NCI-H1048 (cell line): Measurements from ENCODE around the gene ARID3A.
A peak's percentile ranks its signal among the peaks of the same experiment; 100 is the strongest.

Experiments used
- DNase-seq: peaks from one replicate; lab custom pipeline; 2025; lab: John Stamatoyannopoulos, UW

The ARID3A gene

DNA sequence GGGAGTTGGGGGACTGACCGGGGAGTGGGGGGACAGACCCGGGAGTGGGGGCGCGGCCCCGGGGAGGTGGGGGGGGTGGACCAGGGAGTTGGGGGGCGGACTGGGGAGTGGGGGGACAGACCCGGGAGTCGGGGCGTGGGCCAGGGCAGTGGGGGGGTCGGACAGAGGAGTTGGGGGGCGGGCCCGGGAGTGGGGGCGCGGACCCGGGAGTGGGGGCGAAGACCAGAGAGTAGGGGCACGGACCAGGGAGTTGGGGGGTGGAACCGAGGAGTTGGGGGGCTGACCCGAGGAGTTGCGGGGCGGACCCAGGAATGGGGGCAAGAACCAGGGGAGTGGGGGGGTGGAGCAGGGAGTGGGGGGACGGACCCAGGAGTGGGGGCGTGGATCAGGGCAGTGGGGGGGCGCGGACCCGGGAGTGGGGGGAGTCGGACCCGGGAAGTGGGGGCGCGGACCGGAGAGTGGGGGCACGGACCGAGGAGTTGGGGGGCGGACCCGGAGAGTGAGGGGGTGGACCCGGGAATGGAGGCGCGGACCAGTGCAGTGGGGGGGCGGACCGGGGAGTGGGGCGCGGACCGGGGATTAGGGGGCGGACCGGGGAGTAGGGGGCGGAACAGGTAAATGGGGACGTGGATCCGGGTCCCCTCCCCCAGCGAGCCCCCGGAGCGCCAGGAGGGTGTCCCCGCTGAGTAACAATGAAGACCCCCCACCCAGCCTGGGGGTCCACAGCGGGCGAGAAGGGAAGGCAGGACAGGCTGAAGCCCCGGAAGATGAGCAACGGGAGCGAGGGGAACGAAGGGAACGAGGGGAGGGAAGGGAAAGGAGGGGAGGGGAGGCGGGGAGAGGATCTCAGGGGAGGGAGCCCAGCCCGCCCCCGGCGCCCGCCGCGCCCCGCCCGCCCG lies 13.4 kb upstream of the ARID3A start:
- no peak for DNase-seq

DNA sequence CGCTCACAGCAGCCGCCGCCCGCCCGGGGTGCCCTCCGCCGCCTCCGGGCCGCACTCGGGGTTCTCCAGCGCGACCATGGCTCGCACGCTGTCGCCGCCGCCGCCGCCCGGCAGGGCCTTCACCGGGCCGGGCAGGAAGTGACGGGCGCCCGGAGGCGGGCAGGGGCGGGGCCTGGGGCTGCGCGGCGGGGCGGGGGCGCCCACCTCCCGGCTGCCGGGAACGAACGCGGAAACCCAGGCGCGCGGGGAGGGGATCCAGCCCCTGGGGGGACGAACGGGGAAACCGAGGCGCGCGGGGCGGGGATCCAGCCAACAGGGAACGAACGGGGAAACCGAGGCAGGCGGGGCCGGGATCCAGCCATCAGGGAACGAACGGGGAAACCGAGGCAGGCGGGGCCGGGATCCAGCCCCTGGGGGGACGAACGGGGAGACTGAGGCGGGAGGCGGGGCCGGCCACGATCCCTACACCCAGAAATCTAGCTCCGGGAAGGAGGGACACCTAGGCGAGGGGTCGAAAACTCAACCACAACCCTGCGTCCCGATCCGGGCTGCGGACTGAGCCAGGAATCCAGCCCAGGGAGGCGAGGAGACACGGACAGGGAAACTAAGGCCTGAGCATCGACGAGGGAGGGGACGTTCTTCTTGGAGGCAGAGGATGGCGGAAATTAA lies 12.6 kb upstream of the ARID3A start, which contains the start of gene R3HDM4:
Gene R3HDM4 (minus strand): TSS at position 140 of the 669 bp plus-strand sequence. CDS start 62 bp downstream, at position 78.
- DNase-seq, result no peak

DNA sequence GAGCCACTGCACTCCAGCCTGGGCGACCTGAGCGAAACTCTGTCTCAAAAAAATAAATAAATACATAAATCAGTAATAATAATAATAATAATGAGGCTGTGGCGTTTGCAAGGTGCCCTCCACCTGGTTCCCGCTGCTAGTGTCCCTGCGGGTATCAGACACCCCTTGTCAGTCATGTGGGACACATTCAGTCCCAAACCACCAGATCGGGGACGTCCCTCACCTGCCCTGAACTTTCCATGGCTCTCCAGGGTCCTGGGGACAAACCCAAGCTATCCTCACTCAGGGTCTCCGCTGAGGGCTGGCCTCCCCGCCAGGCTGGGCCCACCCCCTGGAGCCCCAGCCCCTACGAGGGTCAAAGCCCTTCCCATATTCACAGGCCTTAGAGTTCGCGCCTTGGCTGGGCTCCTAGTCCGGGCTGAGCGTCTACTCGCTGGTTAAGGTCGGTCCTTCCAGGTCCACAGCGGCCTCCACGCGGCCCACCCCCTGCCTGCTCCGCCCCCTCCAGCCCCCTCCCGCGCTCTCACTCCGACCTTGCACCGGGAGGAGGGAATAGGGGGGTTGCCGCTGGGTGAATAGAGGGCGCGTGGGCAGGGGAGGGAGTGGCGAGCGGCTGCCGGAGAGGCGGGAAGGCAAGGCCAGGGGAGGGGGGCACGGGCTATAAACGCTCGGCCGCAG lies 9.1 kb upstream of the ARID3A start:
- peak; percentile 37 for DNase-seq

DNA sequence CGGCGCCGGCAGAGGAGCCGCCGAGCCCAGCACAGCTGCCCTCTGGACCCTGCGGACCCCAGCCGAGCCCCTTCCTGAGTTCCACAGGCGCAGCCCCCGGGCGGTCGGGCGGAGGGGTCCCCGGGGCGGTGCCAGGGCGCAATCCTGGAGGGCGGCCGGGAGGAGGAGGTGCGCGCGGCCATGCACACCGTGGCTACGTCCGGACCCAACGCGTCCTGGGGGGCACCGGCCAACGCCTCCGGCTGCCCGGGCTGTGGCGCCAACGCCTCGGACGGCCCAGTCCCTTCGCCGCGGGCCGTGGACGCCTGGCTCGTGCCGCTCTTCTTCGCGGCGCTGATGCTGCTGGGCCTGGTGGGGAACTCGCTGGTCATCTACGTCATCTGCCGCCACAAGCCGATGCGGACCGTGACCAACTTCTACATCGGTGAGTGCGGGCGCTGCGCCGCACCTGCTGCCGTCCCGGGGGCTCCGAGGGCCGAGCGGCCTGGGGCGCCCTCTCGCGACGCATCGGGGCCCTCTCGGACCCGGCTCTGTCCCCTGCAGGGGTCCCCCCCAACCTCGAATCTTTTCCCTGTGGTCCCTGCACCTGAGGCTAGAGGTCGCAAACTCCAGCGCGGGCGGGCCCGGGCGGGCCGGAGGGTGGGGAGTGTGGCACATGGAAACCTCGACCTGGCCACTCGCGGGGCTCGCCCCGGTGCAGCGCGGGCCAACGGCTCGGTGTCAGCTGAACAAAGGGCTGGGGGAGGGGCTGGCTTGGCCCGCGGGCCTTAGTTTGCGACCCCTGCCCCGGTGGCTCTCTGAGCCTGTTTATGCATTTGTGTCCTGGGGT lies 8.3 kb upstream of the ARID3A start, which contains the start of gene KISS1R:
Gene KISS1R (plus strand): TSS at position 11 of the 829 bp plus-strand sequence. CDS start 170 bp downstream, at position 181.
- no peak for DNase-seq

DNA sequence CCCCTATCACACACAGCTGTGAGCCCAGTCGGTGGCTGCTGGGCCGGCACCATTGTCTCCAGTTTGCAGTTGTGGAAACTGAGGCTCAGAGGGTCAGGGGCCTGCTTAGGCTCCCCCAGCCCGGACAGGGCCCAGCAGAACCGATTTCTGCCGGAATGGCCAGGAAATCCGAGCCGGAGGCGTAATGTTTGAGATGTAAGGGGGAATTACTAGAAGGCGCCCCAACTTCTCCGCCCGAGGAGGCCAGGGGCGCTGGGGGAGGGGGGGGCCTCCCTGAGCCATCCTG lies 7.7 kb upstream of the ARID3A start:
- no peak for DNase-seq

DNA sequence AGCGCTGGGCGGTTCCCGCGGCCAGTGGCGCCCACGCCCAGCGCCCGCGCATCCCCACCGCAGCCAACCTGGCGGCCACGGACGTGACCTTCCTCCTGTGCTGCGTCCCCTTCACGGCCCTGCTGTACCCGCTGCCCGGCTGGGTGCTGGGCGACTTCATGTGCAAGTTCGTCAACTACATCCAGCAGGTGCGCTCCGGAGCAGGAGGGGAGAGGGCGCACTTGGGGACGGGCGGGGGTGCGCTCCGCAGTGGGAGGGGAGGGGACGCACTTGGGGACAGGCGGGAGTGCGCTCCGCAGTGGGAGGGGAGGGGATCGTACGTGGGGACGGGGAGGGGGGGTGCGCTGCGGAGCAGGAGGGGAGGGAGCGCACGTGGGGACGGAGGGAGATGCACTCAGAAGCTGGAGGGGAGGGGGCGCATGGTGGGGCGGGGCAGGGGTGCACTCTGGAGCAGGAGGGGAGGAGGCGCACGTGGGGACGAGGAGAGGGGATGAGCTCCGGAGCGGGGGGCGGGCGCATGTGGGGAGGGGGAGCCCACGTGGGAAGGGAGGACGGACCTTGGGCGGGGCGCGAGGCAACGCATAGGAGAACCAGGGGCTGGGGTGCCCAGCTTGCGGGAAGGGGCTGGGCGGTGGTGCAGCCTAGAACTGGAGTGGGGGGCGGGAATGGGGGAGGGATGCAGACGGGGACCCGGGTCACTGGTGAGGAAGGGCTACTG lies 7.2 kb upstream of the ARID3A start:
- no peak for DNase-seq

DNA sequence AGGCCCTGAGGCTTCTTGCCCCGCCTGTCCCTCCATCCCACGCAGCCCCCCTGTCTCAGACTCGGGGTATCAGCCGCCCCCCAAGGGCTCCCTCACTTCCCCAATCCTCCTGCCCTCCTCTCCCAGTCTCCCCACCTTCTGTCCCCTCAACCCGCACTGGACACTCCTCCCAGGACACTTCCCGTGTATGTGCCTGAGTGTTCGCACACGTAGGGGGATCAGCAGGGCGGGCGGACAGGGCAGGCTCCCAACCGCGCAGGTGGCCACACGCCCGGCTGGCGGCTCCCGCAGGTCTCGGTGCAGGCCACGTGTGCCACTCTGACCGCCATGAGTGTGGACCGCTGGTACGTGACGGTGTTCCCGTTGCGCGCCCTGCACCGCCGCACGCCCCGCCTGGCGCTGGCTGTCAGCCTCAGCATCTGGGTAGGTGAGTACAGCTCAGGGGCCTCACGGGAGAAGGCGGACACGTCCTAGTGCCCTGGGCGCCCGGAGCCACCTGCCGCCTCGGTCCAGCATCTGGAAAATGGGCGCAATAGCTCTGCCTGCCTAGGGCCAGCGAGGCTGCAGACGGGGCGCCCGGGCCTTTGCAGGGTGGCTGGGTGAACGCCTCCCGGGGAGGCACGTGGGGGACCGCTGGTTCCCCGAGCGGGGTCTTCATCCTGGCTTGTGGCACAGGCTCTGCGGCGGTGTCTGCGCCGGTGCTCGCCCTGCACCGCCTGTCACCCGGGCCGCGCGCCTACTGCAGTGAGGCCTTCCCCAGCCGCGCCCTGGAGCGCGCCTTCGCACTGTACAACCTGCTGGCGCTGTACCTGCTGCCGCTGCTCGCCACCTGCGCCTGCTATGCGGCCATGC lies 6.4 kb upstream of the ARID3A start:
- DNase-seq, result no peak

DNA sequence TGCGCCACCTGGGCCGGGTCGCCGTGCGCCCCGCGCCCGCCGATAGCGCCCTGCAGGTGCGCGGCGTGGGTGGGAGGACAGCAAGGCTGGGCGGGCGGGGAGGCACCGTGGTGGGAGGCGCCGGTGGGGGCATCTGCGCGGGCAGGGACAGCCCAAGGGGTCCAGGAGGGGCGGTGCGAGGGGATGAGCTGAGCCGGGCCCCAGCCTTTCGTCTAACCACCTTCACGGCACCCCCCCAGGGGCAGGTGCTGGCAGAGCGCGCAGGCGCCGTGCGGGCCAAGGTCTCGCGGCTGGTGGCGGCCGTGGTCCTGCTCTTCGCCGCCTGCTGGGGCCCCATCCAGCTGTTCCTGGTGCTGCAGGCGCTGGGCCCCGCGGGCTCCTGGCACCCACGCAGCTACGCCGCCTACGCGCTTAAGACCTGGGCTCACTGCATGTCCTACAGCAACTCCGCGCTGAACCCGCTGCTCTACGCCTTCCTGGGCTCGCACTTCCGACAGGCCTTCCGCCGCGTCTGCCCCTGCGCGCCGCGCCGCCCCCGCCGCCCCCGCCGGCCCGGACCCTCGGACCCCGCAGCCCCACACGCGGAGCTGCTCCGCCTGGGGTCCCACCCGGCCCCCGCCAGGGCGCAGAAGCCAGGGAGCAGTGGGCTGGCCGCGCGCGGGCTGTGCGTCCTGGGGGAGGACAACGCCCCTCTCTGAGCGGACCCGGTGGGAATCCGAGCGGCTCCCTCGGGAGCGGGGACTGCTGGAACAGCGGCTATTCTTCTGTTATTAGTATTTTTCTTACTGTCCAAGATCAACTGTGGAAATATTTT lies 5.6 kb upstream of the ARID3A start:
- no peak for DNase-seq

DNA sequence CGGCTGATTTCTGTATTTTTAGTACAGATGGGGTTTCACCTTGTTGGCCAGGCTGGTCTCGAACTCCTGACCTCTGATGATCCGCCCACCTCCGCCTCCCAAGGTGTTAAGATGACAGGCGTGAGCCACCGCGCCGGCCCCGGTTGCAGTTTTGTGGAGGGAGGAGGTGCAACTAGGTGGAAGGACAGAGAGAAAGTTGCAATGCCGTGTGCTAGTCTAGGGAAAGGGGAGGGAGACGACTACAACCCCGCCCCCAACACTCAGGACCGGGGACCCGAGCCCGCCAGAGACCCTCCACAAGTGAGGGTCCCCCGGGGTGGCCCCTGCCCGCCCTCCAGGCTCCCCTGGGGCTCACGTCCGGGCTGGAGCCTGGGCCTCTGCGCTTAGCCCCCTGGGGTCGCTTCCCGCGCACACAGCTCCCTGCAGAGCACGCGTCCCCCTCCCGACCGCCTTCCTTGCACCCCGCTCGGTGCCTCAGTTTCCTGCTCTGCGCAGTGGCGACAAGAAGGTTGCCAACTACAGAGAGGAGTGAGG lies 1.2 kb upstream of the ARID3A start:
- no peak for DNase-seq

DNA sequence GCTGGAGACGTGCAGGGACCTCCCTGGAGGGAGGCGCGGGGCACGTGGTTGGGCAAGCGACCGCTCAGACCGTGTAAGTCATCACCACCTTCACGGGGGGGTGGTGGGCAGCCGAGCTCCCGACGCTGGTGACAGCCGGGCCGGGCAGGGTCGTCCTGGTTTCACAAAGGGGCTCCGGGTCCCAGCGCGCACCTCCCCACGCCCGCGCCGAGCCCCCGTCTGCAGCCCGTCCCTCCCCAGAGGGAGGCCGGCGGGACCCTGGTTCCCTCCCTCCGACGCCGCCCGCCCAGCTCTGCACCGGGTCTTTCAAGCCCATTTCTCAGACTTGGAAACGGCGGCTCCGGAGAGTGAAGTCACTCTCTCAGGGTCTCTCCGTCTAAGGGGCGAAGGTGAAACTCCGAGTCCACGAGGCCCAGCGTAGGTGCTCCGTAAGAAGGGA lies 729 bp upstream of the ARID3A start:
- no peak for DNase-seq

DNA sequence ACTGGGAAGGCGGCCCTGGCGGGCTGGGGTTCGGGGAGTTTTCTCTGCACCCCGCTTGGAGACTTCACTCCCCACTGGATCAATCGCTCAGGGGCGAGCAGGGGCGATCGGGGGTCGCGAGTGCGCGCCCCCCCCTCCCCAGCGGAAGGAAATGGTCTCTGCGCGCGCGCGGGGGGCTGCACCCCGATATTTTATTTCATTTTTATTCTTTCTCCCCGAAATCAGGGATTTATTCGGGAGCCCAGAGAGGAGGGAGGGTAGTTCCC lies 421 bp downstream of the ARID3A start:
- no peak for DNase-seq

DNA sequence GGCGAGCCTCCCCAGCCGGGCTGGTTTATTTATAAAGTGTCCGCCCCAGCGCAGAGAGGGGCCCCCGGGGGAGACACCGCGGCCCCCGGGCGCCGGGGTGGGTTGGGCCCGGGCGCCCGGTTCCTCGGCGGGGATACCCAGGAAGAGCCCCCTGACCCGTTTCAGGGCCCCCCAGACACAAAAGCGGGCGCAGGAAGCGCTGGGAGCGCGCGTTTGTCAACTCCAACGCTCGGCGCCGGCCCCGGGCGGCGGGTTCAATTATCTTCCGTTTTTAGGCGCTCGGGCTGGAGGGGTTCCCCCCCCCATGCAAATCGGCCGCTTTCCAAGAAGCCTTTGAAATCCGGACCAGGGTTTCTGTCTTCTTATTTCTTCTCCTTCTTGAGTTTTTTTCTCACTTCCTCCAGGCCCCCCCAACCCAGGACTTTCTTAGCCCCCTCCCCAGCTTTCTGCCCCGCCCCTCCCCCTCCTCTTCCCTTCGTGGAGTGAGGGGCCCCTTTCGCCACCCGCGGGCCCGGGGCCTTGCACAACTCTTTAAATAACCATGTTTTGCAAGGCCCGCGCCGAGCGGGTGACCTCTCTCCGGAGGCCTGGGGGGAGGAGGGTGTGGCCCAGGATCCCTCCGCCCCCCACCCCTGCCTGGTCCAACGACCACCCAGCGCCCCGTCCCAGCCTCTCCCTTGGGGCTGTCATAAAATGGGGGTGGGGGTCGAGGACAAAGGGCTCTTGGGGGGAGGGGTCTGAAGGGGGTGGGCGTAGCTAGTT lies 935 bp downstream of the ARID3A start:
- DNase-seq, result no peak

DNA sequence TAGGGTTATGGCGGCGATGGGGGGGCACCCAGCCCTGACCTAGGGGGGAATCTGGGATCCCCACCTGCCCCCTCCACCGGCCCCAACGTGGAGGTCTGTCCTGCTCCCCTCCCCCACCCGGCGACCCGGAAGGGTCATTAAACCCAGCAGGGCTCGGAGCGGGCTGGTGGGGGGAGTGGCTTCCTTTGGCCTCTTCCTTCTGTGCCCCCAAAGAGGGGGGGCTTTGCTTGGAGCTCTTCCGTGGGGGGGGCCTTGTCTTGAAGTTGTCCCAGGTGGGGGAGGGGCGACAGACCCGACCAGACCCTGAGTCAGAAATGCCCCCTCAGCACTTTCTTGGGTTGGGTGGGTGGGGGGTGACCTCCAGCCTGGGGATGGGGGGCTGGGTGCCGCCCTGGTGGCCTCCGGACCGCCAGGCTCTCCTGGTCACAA lies 1.5 kb downstream of the ARID3A start:
- DNase-seq, result no peak

DNA sequence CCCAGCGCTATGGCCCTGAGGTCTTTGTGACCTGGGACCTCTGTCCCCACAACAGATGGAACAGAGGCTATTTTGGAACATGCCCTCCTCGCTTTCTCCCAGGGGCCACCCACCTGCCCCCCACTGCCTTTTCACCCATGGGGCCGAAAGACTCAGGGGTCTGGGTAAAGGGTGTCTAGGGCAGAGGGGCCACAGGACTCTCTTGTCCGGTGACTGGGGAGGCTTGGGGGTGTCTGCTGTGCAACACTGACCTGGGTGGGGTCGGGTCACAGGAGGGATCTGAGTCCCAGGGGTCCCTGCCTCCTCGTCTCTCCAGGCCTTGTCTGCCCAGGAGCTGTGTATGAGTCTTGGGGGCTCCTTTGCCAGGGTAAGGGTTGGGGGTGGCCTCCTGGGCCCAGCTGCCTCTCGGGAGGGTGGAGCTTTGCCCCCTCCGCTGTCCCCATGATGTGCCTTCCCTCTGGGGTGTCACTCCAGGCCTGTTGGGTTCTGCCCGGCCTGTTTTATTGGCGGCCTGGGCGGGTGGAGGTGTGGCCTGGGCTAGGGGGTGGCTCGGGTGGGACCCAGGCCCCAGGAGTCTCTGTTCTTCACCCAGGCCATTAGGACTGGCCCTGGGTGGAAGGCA lies 2.1 kb downstream of the ARID3A start:
- no peak for DNase-seq

DNA sequence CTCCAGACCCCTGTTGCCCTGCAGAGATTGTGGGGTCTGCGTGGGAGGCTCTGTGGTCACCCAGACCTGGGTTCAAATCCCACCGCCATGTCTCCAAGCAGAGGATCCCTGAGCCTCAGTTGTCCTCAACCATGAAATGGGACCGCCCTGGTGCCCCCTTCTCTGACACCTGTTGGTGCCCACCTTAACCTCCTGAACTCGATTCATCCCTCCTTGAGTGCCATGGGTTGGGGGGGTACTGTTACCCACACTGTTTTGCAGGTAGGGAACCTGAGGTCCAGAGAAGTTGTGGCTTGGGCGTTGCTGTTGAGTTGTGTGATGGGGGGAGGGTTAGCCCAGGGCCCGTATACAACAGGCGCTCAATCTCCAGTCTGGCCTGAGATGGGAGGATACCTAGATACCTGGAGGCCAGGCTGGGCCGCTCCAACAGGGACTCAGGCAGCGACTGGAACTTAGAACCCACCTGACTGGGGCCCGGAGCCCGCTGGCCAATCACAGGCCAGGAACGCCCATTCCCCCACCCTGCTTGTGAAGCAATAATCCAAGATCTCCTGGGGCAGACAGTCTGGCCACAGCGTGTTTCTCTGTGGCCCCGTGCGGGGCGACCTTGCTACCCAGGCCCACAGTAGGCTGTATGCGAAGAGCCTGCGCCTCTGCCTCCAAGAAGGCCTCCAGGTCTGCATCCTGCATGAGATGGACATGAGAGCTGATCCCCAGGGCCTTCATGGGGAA lies 2.8 kb downstream of the ARID3A start:
- DNase-seq, result no peak

DNA sequence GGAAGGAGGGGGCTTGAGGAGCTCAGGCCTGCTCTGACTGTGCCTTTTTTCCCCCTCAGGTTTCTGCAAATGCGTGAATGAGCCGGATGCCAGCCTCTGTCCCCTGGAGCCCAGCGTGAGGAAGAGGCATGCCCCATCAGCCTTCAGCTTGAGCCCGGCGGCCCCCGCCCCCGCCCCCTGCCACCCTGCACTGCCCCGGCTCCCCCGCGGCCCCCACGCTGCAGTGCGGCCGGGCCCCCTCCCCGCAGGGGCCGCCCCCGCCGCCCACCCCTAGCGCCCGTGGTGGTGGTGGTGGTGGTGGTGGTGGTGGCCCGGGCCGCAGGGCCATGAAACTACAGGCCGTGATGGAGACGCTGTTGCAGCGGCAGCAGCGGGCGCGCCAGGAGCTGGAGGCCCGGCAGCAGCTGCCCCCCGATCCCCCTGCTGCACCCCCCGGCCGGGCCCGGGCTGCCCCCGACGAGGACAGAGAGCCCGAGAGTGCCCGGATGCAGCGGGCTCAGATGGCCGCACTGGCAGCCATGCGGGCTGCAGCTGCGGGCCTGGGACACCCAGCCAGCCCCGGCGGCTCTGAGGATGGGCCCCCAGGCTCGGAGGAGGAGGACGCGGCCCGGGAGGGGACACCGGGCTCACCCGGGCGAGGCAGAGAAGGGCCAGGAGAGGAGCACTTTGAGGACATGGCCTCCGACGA lies 3.5 kb downstream of the ARID3A start:
- DNase-seq, result no peak

DNA sequence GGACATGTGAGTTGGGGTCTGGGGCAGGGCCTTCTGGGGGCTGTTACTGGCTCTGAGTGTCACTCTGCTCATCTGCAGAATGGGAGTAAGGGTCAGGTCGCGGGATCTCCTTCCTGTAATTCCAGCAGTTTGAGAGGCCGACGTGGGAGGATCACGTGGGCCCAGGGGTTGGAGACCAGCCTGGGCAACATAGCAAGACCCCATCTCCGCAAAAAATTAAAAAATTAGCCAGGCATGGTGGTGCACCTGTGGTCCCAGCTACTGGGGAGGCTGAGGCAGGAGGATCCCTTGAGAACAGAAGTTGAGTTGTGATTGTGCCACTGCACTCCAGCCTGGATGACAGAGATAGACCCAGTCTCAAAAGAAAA lies 4.0 kb downstream of the ARID3A start:
- DNase-seq, result no peak
